Neural cell (in vitro differentiated cells): ENCODE data around the gene CACNA1E. TPM values are rescaled to one million over a fixed set of nuclear protein-coding genes. Genes with fewer than 3 reads are reported as not detected.

ENCODE experiments used
- H2AFZ ChIP-seq: fragments of 200-600, 300-800 bp; sonication (generic), shearing (Covaris generic); 2 replicates; pipeline ENCODE4 v1.6.0; 2014; ENCODE audit warnings: low read depth, mild to moderate bottlenecking, antibody characterized with exemption, low read length, moderate library complexity
- H3F3A ChIP-seq: fragments of 200-600 bp; shearing (Covaris generic); 2 replicates; pipeline ENCODE4 v1.6.1; 2016; ENCODE audit warnings: mild to moderate bottlenecking, moderate library complexity, mixed read lengths, antibody characterized with exemption, low read length; ENCODE audit not compliant: insufficient read depth, poor library complexity, severe bottlenecking
- H3K27ac ChIP-seq: fragments of 200-600, 300-800 bp; sonication (generic), shearing (Covaris generic); 2 replicates; pipeline ENCODE4 v1.5.1; 2014; ENCODE audit warnings: mild to moderate bottlenecking, low read length, moderate library complexity
- H3K27me3 ChIP-seq: fragments of 300-800, 200-600 bp; sonication (generic), shearing (Covaris generic); 2 replicates; pipeline ENCODE4 v1.6.0; 2014; ENCODE audit warnings: mild to moderate bottlenecking, low read depth, low read length, moderate library complexity; ENCODE audit not compliant: insufficient read depth
- H3K36me3 ChIP-seq: fragments of 300-800, 200-600 bp; sonication (generic), shearing (Covaris generic); 2 replicates; pipeline ENCODE4 v1.5.1; 2014; ENCODE audit warnings: mild to moderate bottlenecking, antibody characterized with exemption, low read length, moderate library complexity; ENCODE audit not compliant: insufficient read depth
- H3K4me2 ChIP-seq: fragments of 300-800, 200-600 bp; sonication (generic), shearing (Covaris generic); 2 replicates; pipeline ENCODE4 v1.6.0; 2014; ENCODE audit warnings: mild to moderate bottlenecking, low read length
- H3K4me3 ChIP-seq: fragments of 300-800, 200-600 bp; sonication (generic), shearing (Covaris generic); 2 replicates; pipeline ENCODE4 v1.5.1; 2014; ENCODE audit warnings: mild to moderate bottlenecking, low read length, moderate library complexity
- H3K79me2 ChIP-seq: fragments of 200-600 bp; shearing (Covaris generic); replicated peaks from 2 replicates; pipeline ENCODE4 v1.6.0; 2014; ENCODE audit warnings: mild to moderate bottlenecking, low read length, moderate library complexity; ENCODE audit not compliant: insufficient read depth
- H3K9ac ChIP-seq: fragments of 300-800, 200-600 bp; sonication (generic), shearing (Covaris generic); 2 replicates; pipeline ENCODE4 v1.6.1; 2016; ENCODE audit warnings: mild to moderate bottlenecking, low read length, mixed read lengths
- H3K9me2 ChIP-seq: fragments of 200-600 bp; shearing (Covaris generic); 2 replicates; pipeline ENCODE4 v1.6.1; 2016; ENCODE audit warnings: mild to moderate bottlenecking, low read length, mixed read lengths; ENCODE audit not compliant: insufficient read depth
- H3K9me3 ChIP-seq: fragments of 200-600, 300-800 bp; sonication (generic), shearing (Covaris generic); 2 replicates; pipeline ENCODE4 v1.6.1; 2016; ENCODE audit warnings: mild to moderate bottlenecking, mixed run types, low read length, moderate library complexity, mixed read lengths
- H4K20me1 ChIP-seq: fragments of 200-600 bp; shearing (Covaris generic); 2 replicates; pipeline ENCODE4 v1.6.1; 2016; ENCODE audit warnings: mild to moderate bottlenecking, mixed run types; ENCODE audit not compliant: insufficient read depth
- CTCF ChIP-seq: fragments of 450-650 bp; IDR thresholded peaks from 2 replicates; pipeline ENCODE4 v1.5.1; 2014; ENCODE audit warnings: antibody characterized with exemption, mild to moderate bottlenecking, moderate library complexity; ENCODE audit not compliant: poor library complexity, severe bottlenecking
- EP300 ChIP-seq: fragments of 450-650 bp; conservative IDR thresholded peaks from 2 replicates; pipeline ENCODE4 v1.6.1; 2014; ENCODE audit warnings: antibody characterized with exemption, mild to moderate bottlenecking, moderate library complexity; ENCODE audit not compliant: poor library complexity, severe bottlenecking
- EZH2 ChIP-seq: fragments of 200-600, 300-800 bp; shearing (Covaris generic), sonication (generic); IDR thresholded peaks from 2 replicates; pipeline ENCODE4 v1.6.1; 2014; ENCODE audit warnings: antibody characterized with exemption, low read length, borderline replicate concordance, mild to moderate bottlenecking; ENCODE audit not compliant: insufficient read depth, poor library complexity, severe bottlenecking
- MXI1 ChIP-seq: fragments of 450-650 bp; conservative IDR thresholded peaks from 2 replicates; pipeline ENCODE4 v1.6.1; 2014; ENCODE audit warnings: antibody characterized with exemption, mild to moderate bottlenecking; ENCODE audit not compliant: poor library complexity, severe bottlenecking
- RAD21 ChIP-seq: fragments of 450-650 bp; conservative IDR thresholded peaks from 2 replicates; pipeline ENCODE4 v1.6.1; 2014; ENCODE audit warnings: antibody characterized with exemption, mild to moderate bottlenecking, moderate library complexity
- REST ChIP-seq: IDR thresholded peaks from 2 replicates; pipeline ENCODE4 v1.6.1; 2012; ENCODE audit warnings: borderline replicate concordance
- SMC3 ChIP-seq: fragments of 450-650 bp; conservative IDR thresholded peaks from 2 replicates; pipeline ENCODE4 v1.6.1; 2014; ENCODE audit warnings: antibody characterized with exemption, mild to moderate bottlenecking, moderate library complexity; ENCODE audit not compliant: poor library complexity
- TAF1 ChIP-seq: IDR thresholded peaks from 2 replicates; pipeline ENCODE4 v1.6.1; 2012; ENCODE audit warnings: low read depth
- polyA plus RNA-seq: library from polyadenylated mRNA; depleted of rRNA; stranded (reverse); fragments of >200 nt; gene quantifications from 2 replicates; pipeline ENCODE4 v1.2.3, GENCODE V29; 2014
- small RNA-seq, 3 experiments: library from RNA; depleted of rRNA; stranded (forward); fragments of <200 nt; gene quantifications; one replicate each; pipeline ENCODE3, GENCODE V24; 2012

The CACNA1E gene
- polyA plus RNA-seq, 1 donor from 2014 or later: 29.5 TPM

- Histone ChIP-seq H3K27me3 (no peaks in the 10 kb centered on the region), H4K20me1 (no peaks in the 10 kb centered on the region), H2AFZ (no peak overlapping the region), H3K36me3 (no peaks in the 10 kb centered on the region), H3K9me3 (no peaks in the 10 kb centered on the region), H3F3A (no peaks in the 10 kb centered on the region), H3K4me2 (no peak overlapping the region), H3K9ac (no peak overlapping the region), H3K9me2 (no peaks in the 10 kb centered on the region), H3K27ac (no peak overlapping the region), H3K4me3 (no peak overlapping the region), H3K79me2 (no peaks in the 10 kb centered on the region)
- no peak for TF ChIP-seq MXI1
- TF ChIP-seq REST: no peak
- TF ChIP-seq EP300: no peak
- TF ChIP-seq RAD21: no peak
- TF ChIP-seq TAF1: no peak
- no peak for TF ChIP-seq CTCF
- TF ChIP-seq SMC3: no peak
- no peak for TF ChIP-seq EZH2
Observed at GRCh38 chr1:181855380-181855779, 372.1 kb downstream of the CACNA1E start.

Small RNA genes lying within 50 kb of the gene (small RNA-seq; reads per million reads assigned to genes)
- gene RF00017 (0 reads per million in 3 experiments), gene RNA5SP70 (0 reads per million in 3 experiments)
